NCI-H446 (cell line): ENCODE results near the gene MYL12A.
"Not testable (repeated sequence)": the region's sequence is repeated elsewhere in the genome, so short reads cannot be mapped to it uniquely, and the experiment has no call there.

Experiments
- DNase-seq, 2 experiments: peaks; one replicate each; lab custom pipeline; 2025; lab: John Stamatoyannopoulos, UW

MYL12A gene

GRCh38 chr18:3247240-3248061 is at the start of gene MYL12A:
Gene MYL12A (plus strand): TSS chr18:3247801. CDS start chr18:3253248, 5,447 bp downstream.
- DNase-seq, result peak; percentile 88 to 97

- not testable (repeated sequence) for DNase-seq
Observed at GRCh38 chr18:3198260-3198860, 49.2 kb upstream of the MYL12A start.

GRCh38 chr18:3199942-3200645 is 47.5 kb upstream of the MYL12A start:
- no peak for DNase-seq

DNA sequence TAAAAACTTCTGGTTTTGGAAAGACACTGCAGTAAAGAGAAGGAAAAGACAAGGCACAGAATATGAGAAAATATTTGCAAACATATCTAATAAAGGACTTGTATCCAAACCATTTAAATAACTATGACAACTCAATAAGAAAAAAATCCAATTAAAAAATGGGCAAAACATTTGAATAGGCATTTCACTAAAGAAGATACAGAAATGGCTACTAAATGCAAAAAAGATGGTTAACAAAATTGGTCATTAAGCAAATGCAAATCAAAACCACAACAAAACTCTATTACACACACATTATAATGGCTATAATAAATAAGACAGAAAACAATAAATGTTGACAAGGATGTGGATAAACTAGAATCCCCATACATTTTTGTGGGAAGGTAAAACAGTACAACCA is 42.4 kb upstream of the MYL12A start:
- no peak for DNase-seq

GRCh38 chr18:3207565-3207964 is 40.0 kb upstream of the MYL12A start:
- DNase-seq, result no peak

DNA sequence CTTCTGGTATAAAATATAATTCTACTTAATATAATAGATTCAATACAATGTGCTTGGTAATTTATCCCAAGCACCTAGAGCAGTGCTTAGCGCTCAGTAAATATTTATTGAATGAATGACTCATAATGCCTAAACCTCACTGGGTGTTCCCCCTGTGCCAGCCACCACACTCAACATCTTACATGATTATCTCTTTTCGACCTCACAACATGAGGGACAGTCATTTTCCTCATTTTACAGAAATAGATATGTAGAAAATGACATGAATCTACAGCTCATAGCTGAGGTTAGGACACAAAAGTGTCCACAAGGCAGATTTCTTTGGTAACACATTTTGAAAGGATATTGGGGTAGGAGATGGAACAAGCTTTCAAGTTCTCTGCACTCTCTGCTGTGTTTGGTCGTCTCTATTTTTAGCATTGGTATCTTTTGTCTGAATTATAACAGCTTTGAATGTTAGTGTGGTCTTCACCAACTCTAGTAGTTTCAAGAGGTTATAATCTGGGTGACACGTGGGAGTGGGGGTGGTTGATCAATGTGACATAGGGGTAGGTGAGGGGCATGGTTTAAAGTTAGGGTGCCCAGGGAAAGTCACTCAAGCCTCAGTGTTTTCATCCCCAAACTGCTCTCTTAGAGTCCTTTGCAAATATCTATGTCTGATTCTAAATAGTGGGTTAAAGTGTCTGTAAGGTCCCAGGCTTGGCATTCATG is 37.6 kb upstream of the MYL12A start:
- no peak for DNase-seq

DNA sequence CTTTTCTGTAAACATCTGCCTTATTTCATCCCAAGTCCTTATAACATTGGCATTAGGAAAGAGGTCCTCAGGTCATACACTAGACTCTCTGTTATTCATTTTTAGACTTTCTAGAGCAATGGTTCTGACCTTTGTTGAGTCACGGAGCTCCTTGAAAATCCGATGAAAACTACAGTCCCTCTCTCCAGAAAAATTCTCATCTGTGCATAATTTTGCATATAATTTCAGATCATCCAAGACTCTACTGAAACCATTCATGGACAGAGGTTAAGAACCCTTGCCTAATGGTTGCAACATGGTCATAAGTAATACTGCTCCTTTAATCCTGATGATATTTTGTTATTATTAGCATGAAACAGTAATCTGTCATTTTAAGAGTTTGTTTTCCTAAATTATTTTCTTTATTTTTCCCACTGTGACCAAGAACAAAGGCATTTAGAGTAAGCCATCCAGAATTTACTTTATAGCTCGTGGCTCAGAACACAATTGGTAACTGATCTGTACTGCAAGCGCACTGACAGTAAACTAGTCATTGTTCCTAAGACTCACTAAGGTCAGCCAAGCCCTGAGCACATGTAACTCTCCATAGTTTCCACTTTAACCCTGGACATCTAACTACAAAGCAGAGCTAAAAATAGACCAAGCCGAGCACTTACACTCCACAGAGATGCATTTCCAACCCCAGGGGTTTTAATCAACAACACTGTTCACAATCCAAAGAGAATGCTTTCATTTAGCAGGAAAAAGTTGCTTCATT is 36.2 kb upstream of the MYL12A start:
- no peak for DNase-seq

DNA sequence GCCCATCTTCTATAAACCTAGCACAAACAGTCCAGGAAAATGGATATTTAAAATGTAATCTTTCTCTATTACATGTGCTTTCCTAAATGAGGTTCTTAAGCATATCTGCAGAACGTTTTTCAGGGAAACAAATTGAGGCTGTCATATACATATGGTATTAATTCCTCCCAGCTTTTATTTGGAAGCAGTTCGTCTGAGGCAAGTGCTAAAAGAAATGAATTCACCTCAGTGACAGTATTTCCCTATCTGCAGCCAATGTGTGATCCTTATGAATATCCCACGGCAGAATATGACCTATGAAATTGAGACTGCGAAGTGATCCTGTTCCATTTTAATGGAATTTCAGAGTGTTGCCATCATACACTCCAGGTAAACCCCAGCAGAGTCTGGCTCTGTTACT is 34.9 kb upstream of the MYL12A start:
- DNase-seq, result no peak

DNA sequence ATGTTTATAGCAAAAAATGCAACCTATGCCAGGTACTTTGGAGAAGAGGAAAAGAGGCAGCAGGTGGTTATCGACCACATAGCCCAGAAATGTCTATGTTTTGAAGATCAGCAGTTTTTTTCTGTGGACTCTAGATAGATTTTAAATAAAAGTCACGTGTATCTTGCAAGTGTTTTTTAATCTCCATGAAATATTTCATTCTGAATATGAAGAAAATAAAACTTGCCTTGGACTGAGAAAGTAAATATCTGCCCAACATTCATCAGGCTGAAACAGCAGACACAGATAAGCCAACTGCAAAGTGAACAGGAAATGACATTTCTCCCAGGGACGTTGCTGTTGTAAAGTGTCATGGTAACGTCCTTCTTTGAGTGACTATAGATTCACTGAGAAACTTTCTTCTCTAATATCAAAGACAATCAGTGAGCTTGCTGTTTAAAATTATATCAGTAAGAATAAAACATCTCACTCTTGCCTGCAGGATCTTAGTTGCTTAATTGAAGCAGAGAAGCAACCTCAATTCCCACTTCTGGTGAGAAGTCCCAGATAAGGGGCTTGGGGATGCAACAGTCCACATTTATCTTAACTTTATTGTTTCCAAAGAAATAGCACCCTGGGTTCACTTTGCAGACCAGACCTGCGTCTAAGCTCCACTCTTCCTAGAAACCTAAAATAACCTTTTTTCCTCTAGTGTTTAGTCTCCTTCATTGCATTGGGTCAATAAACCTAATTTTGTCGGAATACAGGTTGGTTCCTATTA is 34.1 kb upstream of the MYL12A start:
- DNase-seq, result no peak

DNA sequence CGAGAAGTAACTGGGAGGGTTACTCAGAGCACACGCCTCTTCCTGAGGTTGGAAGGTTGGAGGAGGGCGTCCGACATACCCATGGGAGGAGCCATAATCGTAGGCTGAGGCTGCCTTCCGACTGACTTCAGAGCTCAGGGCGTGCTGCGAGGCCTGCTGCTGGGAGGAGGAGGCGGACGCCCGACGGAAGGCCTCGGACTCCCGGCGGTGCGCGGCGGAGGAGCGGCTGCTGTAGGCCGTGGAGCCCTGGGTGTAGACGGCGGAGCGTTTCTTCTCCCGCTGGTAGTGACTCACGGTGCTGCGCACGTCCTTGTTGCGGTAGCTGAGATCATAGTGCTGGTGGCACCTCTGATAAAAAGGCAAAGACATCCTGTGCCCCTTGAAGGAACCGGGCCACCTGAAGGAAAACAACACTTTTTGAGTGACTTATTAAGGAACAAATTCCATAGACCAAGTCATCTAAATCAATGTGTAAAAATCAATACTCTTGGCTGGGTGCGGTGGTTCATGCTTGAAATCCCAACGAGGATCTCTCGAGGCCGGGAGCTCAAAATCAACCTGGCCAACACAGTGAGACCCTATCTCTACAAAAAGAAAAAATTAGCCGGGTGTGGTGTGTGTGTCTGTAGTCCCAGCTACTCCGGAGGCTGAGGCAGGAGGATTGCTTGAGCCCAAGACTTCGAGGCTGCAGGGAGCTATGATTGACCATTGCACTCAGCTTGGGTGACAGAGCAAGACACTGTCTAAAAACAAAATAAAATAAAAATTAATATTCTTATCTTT is 32.6 kb upstream of the MYL12A start:
- DNase-seq, result no peak

GRCh38 chr18:3216987-3217386 is 30.6 kb upstream of the MYL12A start:
- no peak for DNase-seq

DNA sequence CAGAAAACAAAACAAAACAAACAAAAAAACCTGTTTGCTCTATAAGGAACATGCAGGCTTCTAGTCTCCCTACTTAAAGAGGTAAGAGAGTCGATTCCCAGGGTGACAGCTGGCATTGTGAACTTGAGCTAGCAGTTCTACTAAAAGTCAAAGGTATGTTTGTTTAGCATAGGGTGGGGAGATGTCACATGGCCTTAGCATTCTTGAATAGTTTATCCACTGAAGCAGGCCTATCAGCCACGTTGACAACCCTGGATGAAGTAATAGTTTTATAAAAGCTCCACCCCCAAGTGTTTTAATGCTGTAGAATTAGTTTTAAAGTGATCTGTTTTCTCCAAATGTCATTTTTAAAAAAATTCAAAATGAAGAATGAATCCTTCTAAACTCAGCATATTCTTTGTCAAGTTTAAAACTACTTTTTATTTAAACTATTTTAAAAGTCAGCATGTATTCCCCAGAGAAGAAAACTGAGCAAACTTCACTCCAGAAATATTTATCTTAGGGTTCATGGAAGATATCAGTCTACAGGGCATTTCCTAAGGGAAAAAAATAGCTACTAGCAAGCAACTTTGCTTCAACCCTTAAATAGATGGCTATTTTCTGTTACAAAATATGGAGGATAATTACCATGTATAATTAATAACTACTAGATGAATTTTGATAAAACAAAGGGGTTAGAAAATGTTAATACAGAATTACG is 29.5 kb upstream of the MYL12A start:
- DNase-seq, result no peak

GRCh38 chr18:3218819-3219218 is 28.8 kb upstream of the MYL12A start:
- no peak for DNase-seq

DNA sequence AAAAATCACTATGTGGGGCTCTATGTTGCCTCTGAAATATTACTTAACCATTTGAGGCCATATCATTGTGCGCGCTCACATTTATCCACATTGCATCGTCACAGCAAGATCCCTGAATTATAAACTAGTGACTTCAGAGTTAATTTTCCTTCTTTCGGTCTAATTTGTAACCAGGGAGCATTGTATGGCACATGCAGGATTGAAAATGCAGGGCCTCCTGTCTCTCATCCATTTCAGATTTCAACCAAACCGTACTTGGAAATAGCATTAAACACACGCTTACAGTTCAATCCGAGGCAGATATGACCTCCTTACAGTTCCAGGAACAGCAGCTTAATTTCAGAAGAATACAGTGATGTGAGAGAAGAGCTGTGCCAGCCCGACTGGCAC is 28.4 kb upstream of the MYL12A start:
- no peak for DNase-seq

GRCh38 chr18:3219631-3220335 is 27.8 kb upstream of the MYL12A start, which contains the start of gene MYOM1:
Gene MYOM1 (minus strand): TSS chr18:3219968. CDS start chr18:3215223, 4,745 bp downstream.
- no peak for DNase-seq

DNA sequence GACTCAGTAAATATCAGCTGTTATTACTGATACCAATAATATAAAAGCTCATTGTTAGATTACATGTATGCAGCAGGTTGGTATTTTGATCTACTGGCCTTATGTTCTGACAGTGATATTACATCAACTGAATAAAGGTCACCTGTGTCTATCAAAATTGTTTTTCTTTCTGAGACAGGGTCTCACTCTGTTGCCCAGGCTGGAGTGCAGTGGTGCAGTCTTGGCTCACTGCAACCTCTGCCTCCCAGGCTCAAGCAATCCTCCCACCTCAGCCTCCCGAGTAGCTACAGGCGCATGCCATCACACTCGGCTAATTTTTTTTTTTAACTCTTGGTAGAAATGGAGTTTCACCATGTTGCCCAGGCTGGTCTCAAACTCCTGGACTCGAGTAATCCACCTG is 26.7 kb upstream of the MYL12A start:
- DNase-seq, result not testable (repeated sequence)

- DNase-seq, result no peak
Observed at GRCh38 chr18:3221496-3221895, 26.1 kb upstream of the MYL12A start.

GRCh38 chr18:3223356-3223755 is 24.2 kb upstream of the MYL12A start:
- DNase-seq, result no peak

GRCh38 chr18:3224223-3224622 is 23.4 kb upstream of the MYL12A start:
- no peak for DNase-seq
